Pancreas (tissue), 10 donors: ENCODE results near the gene OR7C2. TPM values are rescaled to one million over a fixed set of nuclear protein-coding genes. Genes with fewer than 3 reads are reported as not detected.
A peak's percentile ranks its signal among the peaks of the same experiment; 100 is the strongest.

Experiments
- ATAC-seq, 4 donors: fragments of 200-7000 bp; cut with Tn5 transposase; one replicate each; pipeline versions ENCODE4 v1.8.0 to v1.9.1; 2020; ENCODE audit warnings: mild to moderate bottlenecking in 4 of 4, moderate library complexity in 4 of 4
- DNase-seq, 6 donors: peaks; one replicate each; pipeline ENCODE4 v3.0.0-alpha.2; 2020
- FAIRE-seq: peaks from 2 replicates; lab custom pipeline; 2012; peaks lifted over from hg19 to GRCh38; lab: Jason Lieb, UNC
- H3K27ac ChIP-seq, 4 donors: fragments of 200-600 bp; sonication (generic); 1 replicate in 3 of 4; 2 replicates in 1 of 4; pipeline versions ENCODE4 v1.5.0 to v1.8.0; 2020
- H3K27me3 ChIP-seq, 4 donors: fragments of 200-600 bp; one replicate each; pipeline ENCODE4 v1.8.0; 2021
- H3K36me3 ChIP-seq, 3 donors: fragments of 200-600 bp; sonication (generic) in 1 of 3; one replicate each; pipeline versions ENCODE4 v1.5.0 to v1.8.0; 2020 to 2021
- H3K4me1 ChIP-seq, 3 donors: fragments of 200-600 bp; one replicate each; pipeline ENCODE4 v1.8.0; 2021
- H3K4me3 ChIP-seq, 4 donors: fragments of 200-600 bp; sonication (generic) in 2 of 4; one replicate each; pipeline versions ENCODE4 v1.5.0 to v1.8.0; 2020 to 2021
- H3K9me3 ChIP-seq, 4 donors: fragments of 200-600 bp; one replicate each; pipeline ENCODE4 v1.8.0; 2021
- CTCF ChIP-seq, 4 donors: fragments of 200-600 bp; sonication (generic) in 3 of 4; IDR thresholded peaks; one replicate each; pipeline versions ENCODE4 v1.5.0 to v1.8.0; 2021; ENCODE audit warnings: antibody characterized with exemption in 4 of 4
- WGBS, 2 donors: extraction: QIAGEN DNeasy Blood & Tissue Kit; methylation state at CpG; one replicate each; pipeline ENCODE4 v1.1.7; 2013; 5-methylcytosine and 5-hydroxymethylcytosine counted together
- intact Hi-C, 3 donors: fragments of 100-400 bp; cut with DNase I; formaldehyde crosslinking; loops; one replicate each; pipeline versions ENCODE4 v1.11.1 to v1.14.2; 2022
- polyA plus RNA-seq, 2 donors: library from polyadenylated mRNA; stranded (reverse); fragments of 200-250 nt; gene quantifications; one replicate each; pipeline ENCODE4 v1.2.3, GENCODE V29; 2013
- total RNA-seq, 6 donors: library from RNA; stranded (reverse); fragmentation: NEBNext Ultra II Directional in 4 of 6; extraction: Animal tissue kit (Norgen Biotek cat#: 25700) in 4 of 6; gene quantifications; one replicate each; pipeline versions ENCODE4 v1.2.1 to v1.2.4, GENCODE V29; 2021 to 2023
- donor health status: healthy with polysubstance abuse.
- donor health status: DM: no; HTN: no; CAD: no; lungs with moderate emphysema.
- donor health status: DM: no; HTN: no; CAD: no.
- donor health status: control.
- donor health status: control.
- donor health status: Bipolar disorder and iron deficiency.
- donor health status: DM: yes; HTN: yes; CAD: no.
- donor health status: DM: no; HTN: no; CAD: no.
- donor health status: DM: no; HTN: no; CAD: no.
- donor health status: DM: yes; HTN: yes; CAD: no.

Gene OR7C2
- total and polyA plus RNA-seq, 8 donors = not detected

GRCh38 chr19:14959263-14959662 is 18.0 kb downstream of the OR7C2 start:
- Histone ChIP-seq H3K4me1 (no peaks in the 10 kb centered on the region), H3K27ac (no peak overlapping the region), H3K27me3 (no peaks in the 10 kb centered on the region), H3K4me3 (no peak overlapping the region), H3K9me3 (no peaks in the 10 kb centered on the region), H3K36me3 (no peaks in the 10 kb centered on the region)
- TF ChIP-seq CTCF (IDR thresholded peaks at IDR 0.05) = no peak
- 18 to 48% methylated on average over 1 of the region's 1 CpG for WGBS, 2 donors
- intact Hi-C loops = no loop called here
- ATAC-seq = no peak
- FAIRE-seq = no peak
- DNase-seq = no peak

- intact Hi-C loops = no loop called here
- no peaks in the 10 kb centered on the region for H3K9me3 ChIP-seq
- WGBS, 2 donors = 79 to 89% methylated on average over 24 of the region's 24 CpGs
- H3K27ac ChIP-seq = no peak overlapping the region
- H3K27me3 ChIP-seq = no peaks in the 10 kb centered on the region
- DNase-seq (no peak), FAIRE-seq (no peak), ATAC-seq (no peak)
- no peak for TF ChIP-seq CTCF (IDR thresholded peaks at IDR 0.05)
- H3K4me1 ChIP-seq = no peaks in the 10 kb centered on the region
- H3K36me3 ChIP-seq = no peaks in the 10 kb centered on the region
- H3K4me3 ChIP-seq = no peak overlapping the region
Measured at GRCh38 chr19:14961956-14962685, 20.8 kb downstream of the OR7C2 start.

DNA sequence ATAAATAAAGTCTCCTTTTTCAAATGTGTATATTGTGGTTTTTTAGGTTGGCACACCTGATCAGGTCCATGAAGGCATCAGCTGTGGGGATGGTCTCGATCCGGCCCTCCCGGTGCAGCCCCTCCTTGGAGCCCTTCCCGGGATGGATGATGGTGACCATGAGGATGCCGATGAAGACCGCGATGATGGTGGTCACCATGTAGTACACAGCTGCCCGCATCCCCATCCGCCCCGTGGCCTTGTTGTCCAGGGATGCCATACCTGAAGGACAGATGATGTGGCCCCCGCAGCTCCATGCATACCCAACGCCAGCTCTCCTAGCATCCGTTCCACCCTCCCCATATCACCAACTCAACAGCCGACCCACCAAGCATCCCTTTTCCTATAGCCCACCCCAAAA is 27.0 kb downstream of the OR7C2 start:
- 84 to 92% methylated on average over 14 of the region's 14 CpGs for WGBS, 2 donors
- FAIRE-seq = no peak
- no peak overlapping the region for H3K4me3 ChIP-seq

DNA sequence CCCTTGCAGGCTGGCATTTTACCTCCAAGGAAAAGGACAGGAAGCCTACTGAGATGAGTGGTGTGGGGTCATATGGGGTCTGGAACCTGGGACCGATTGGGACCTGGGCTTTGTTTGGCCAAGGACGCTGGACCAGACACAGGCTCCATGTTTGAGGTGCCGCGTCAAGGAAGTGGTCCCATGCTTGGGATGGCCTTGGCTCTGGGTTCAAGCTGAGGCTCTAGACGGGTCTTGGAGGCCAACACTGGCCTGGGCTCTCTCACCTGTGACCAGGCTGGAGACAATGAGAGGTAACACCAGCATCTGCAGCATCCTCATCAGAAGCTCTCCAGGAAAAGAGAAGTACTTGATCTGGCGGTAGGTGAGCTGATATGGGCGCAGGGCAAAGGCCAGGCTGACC is 30.2 kb downstream of the OR7C2 start:
- Histone ChIP-seq H3K27ac (no peak overlapping the region), H3K27me3 (no peaks in the 10 kb centered on the region), H3K9me3 (no peaks in the 10 kb centered on the region), H3K4me3 (no peak overlapping the region), H3K4me1 (no peaks in the 10 kb centered on the region), H3K36me3 (no peaks in the 10 kb centered on the region)
- intact Hi-C loops = no loop called here
- ATAC-seq (no peak), DNase-seq (no peak), FAIRE-seq (no peak)
- WGBS, 2 donors = 68 to 72% methylated on average over 7 of the region's 7 CpGs
- TF ChIP-seq CTCF (IDR thresholded peaks at IDR 0.05) = no peak

More for the DNA sequence above, 27.0 kb downstream of the OR7C2 start:
- H3K36me3 ChIP-seq = no peaks in the 10 kb centered on the region
- no peaks in the 10 kb centered on the region for H3K27me3 ChIP-seq
- intact Hi-C loops = no loop called here
- no peak for ATAC-seq
- DNase-seq = peak in 1 of 6 donors; percentile 36
- H3K4me1 ChIP-seq = no peaks in the 10 kb centered on the region
- H3K9me3 ChIP-seq = no peaks in the 10 kb centered on the region
- H3K27ac ChIP-seq = no peak overlapping the region
- TF ChIP-seq CTCF (IDR thresholded peaks at IDR 0.05) = no peak

- Histone ChIP-seq H3K27ac (no peak overlapping the region), H3K27me3 (no peaks in the 10 kb centered on the region), H3K4me3 (no peak overlapping the region), H3K4me1 (no peaks in the 10 kb centered on the region), H3K9me3 (no peaks in the 10 kb centered on the region), H3K36me3 (no peaks in the 10 kb centered on the region)
- no peak for TF ChIP-seq CTCF (IDR thresholded peaks at IDR 0.05)
- intact Hi-C loops = no loop called here
- no peak for DNase-seq
- ATAC-seq = no peak
- no peak for FAIRE-seq
- 80 to 82% methylated on average over 27 of the region's 27 CpGs for WGBS, 2 donors
Measured at GRCh38 chr19:14972676-14973075, 31.4 kb downstream of the OR7C2 start.
